A673 (cell line): ENCODE measurements around the gene TINAGL1.

Experiments
- EZH2 ChIP-seq: fragments of 200-600 bp; sonication (generic); IDR thresholded peaks from 2 replicates; pipeline ENCODE4 v1.6.1; 2017; ENCODE audit warnings: borderline replicate concordance, low read depth, mild to moderate bottlenecking, mixed read lengths, antibody characterized with exemption, low read length; ENCODE audit not compliant: poor library complexity, severe bottlenecking
- TF ChIP-seq, protein P1 (sequence below): fragments of 300-800, 200-600 bp; sonication (generic); conservative IDR thresholded peaks from 2 replicates; pipeline ENCODE4 v1.5.1; 2017; ENCODE audit warnings: low read depth, mild to moderate bottlenecking, antibody characterized with exemption, low read length, moderate library complexity, mixed read lengths

DNA sequence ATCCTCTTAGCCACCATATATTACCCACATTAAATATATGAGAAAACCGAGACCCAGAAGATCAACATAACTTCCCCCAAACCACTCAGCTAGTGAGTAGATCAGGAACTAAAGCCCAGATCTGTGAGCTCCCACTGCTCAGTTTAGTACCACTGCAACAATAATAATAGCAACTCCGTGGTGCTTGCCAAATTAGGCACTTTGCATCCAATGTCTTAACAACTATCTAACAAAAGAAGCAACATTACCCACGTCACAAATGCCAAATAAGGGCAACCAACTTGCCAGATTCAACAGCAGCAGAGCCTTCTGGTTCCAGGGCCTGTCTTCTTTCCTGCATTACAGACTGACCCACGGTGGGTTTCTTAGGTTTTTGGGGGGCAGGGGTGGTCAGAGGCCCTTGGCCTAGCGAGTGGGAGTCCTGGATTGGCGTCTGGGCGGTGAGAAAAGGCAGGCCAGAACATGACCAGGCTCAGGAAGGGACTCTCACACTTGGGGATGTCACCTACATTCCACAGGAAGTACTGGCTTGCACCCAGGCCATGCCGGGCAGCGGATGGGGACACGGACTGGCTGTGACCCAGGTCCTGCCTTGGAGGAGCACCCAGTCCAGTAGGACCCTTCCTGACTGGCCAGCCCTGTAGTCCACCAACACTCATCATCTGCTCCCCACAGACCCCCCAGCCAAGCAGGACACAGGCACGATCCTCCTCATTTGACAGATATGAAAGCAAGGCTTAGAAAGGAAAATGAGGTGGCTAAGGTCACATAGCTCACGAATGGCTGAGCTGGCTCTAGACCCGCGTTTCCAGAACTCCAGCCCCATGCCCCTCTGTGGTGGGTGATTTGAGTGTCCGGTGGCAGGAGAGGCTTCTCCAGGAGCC is 45.8 kb downstream of the TINAGL1 start:
- no peak for TF ChIP-seq EZH2
- TF ChIP-seq, protein P1, sequence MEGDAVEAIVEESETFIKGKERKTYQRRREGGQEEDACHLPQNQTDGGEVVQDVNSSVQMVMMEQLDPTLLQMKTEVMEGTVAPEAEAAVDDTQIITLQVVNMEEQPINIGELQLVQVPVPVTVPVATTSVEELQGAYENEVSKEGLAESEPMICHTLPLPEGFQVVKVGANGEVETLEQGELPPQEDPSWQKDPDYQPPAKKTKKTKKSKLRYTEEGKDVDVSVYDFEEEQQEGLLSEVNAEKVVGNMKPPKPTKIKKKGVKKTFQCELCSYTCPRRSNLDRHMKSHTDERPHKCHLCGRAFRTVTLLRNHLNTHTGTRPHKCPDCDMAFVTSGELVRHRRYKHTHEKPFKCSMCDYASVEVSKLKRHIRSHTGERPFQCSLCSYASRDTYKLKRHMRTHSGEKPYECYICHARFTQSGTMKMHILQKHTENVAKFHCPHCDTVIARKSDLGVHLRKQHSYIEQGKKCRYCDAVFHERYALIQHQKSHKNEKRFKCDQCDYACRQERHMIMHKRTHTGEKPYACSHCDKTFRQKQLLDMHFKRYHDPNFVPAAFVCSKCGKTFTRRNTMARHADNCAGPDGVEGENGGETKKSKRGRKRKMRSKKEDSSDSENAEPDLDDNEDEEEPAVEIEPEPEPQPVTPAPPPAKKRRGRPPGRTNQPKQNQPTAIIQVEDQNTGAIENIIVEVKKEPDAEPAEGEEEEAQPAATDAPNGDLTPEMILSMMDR: no peak
